Fibroblast of lung (primary cell): ENCODE results near the gene SNRNP40. TPM values are rescaled to one million over a fixed set of nuclear protein-coding genes. Genes with fewer than 3 reads are reported as not detected.

Experiments used
- DNase-seq, 2 donors: peaks; one replicate each; pipeline versions ENCODE4 v3.0.0 to v3.0.0-alpha.2; 2010; ENCODE audit warnings: low read depth in 2 of 2
- H2AFZ ChIP-seq: 2 replicates; pipeline ENCODE4 v1.5.1; 2012; ENCODE audit warnings: low read length, control low read depth, inconsistent platforms
- H3K27ac ChIP-seq: 2 replicates; pipeline ENCODE4 v1.5.1; 2011; ENCODE audit warnings: low read length, control low read depth; ENCODE audit not compliant: insufficient read depth
- H3K27me3 ChIP-seq: 2 replicates; pipeline ENCODE4 v1.5.1; 2011; ENCODE audit warnings: mild to moderate bottlenecking, low read length; ENCODE audit not compliant: control insufficient read depth, insufficient read depth
- H3K36me3 ChIP-seq: 2 replicates; pipeline ENCODE4 v1.5.1; 2011; ENCODE audit warnings: low read length; ENCODE audit not compliant: control insufficient read depth, insufficient read depth
- H3K4me1 ChIP-seq: 2 replicates; pipeline ENCODE4 v1.5.1; 2011; ENCODE audit warnings: low read length; ENCODE audit not compliant: control insufficient read depth, insufficient read depth; ENCODE audit errors: extremely low read depth
- H3K4me2 ChIP-seq: 2 replicates; pipeline ENCODE4 v1.5.1; 2011; ENCODE audit warnings: low read length, control low read depth; ENCODE audit not compliant: insufficient read depth; ENCODE audit errors: extremely low read depth
- H3K4me3 ChIP-seq, 4 experiments: fragments of 200-600 bp in 1 of 4; sonication (generic) in 1 of 4; replicated peaks in 1 of 4; 2 replicates each; pipeline ENCODE4 v1.5.1; 2011 to 2016; ENCODE audit warnings: low read length in 4 of 4, low read depth in 3 of 4, mild to moderate bottlenecking in 3 of 4, control low read depth in 2 of 4, inconsistent platforms in 1 of 4, mixed read lengths in 1 of 4; ENCODE audit not compliant: insufficient read depth in 1 of 4; ENCODE audit errors: control extremely low read depth in 1 of 4
- H3K79me2 ChIP-seq: 2 replicates; pipeline ENCODE4 v1.5.1; 2012; ENCODE audit warnings: mild to moderate bottlenecking, low read length, inconsistent platforms; ENCODE audit not compliant: control insufficient read depth, insufficient read depth
- H3K9ac ChIP-seq: 2 replicates; pipeline ENCODE4 v1.5.1; 2011; ENCODE audit warnings: mild to moderate bottlenecking, low read length, control low read depth; ENCODE audit not compliant: insufficient read depth
- H3K9me3 ChIP-seq: 2 replicates; pipeline ENCODE4 v1.5.1; 2012; ENCODE audit warnings: low read depth, low read length; ENCODE audit not compliant: control insufficient read depth, insufficient read depth
- H4K20me1 ChIP-seq: 2 replicates; pipeline ENCODE4 v1.5.1; 2011; ENCODE audit warnings: low read length; ENCODE audit not compliant: control insufficient read depth, insufficient read depth; ENCODE audit errors: extremely low read depth
- CTCF ChIP-seq, 2 donors: IDR thresholded peaks in 1 of 2; conservative IDR thresholded peaks in 1 of 2; 1 replicate in 1 of 2; 2 replicates in 1 of 2; pipeline ENCODE4 v1.5.1; 2011 to 2012; ENCODE audit warnings: low read length in 2 of 2, control low read depth in 1 of 2, inconsistent platforms in 1 of 2, low read depth in 1 of 2, mild to moderate bottlenecking in 1 of 2
- EZH2 ChIP-seq: IDR thresholded peaks from 2 replicates; pipeline ENCODE4 v1.5.1; 2012; ENCODE audit warnings: low read length, control low read depth, mild to moderate bottlenecking; ENCODE audit errors: missing control alignments
- polyA minus RNA-seq: library from RNA; depleted of rRNA, polyadenylated mRNA; stranded (reverse); fragments of >200 nt; gene quantifications from 2 replicates; pipeline ENCODE4 v1.2.3, GENCODE V29; 2011; ENCODE audit warnings: low replicate concordance
- polyA plus RNA-seq, 2 donors: library from polyadenylated mRNA; depleted of rRNA in 1 of 2; stranded (reverse) in 1 of 2; unstranded in 1 of 2; fragments of >200 nt; gene quantifications; 2 replicates each; pipeline ENCODE4 v1.2.1, GENCODE V29; 2011 to 2012; ENCODE audit warnings: missing spikeins in 1 of 2
- total RNA-seq: library from RNA; depleted of rRNA; stranded (reverse); fragments of >200 nt; gene quantifications from 2 replicates; pipeline ENCODE4 v1.2.1, GENCODE V29; 2014

The SNRNP40 gene
- total RNA-seq: 96.6 and 102 TPM in 2 replicates
- polyA plus RNA-seq: 53.5 and 73.9 TPM in 2 replicates
- 36.3 and 55.9 TPM in 2 replicates for polyA plus RNA-seq (2012)
- polyA minus RNA-seq: 23.0 and 55.7 TPM in 2 replicates

- peak; percentile 99 for DNase-seq
- H3K9me3 ChIP-seq: no peaks in the 10 kb centered on the region
These were observed at the start of gene SNRNP40, which contains the start of gene ZCCHC17 for GRCh38 chr1:31296486-31297276. Gene SNRNP40, minus strand, starts transcription at chr1:31296788. Its CDS starts 37 bp downstream, at chr1:31296751. Gene ZCCHC17, plus strand, starts transcription at chr1:31297032. Its CDS starts 13,067 bp downstream, at chr1:31310099.

GRCh38 chr1:31345635-31346034 lies 49.0 kb upstream of the SNRNP40 start:
- H3K4me2 ChIP-seq: no peak overlapping the region
- H4K20me1 ChIP-seq: no peaks in the 10 kb centered on the region
- no peak overlapping the region for H3K27ac ChIP-seq
- H3K9me3 ChIP-seq: no peaks in the 10 kb centered on the region
- no peaks in the 10 kb centered on the region for H3K79me2 ChIP-seq
- TF ChIP-seq EZH2 (no peak), CTCF (conservative IDR thresholded peaks at IDR 0.05 in 1 of 2, IDR thresholded peaks at IDR 0.05 in 1 of 2; ENCODE audit: low read depth in 1 of 2, low read length in 2 of 2) (no peak)
- no peak overlapping the region for H2AFZ ChIP-seq
- H3K36me3 ChIP-seq: peaks cover 3% of the 10 kb centered on the region
- no peak overlapping the region for H3K4me3 ChIP-seq
- no peak for DNase-seq
- no peak overlapping the region for H3K9ac ChIP-seq
- H3K27me3 ChIP-seq: no peaks in the 10 kb centered on the region
- H3K4me1 ChIP-seq: no peaks in the 10 kb centered on the region

More at GRCh38 chr1:31296486-31297276, at the start of gene SNRNP40, which contains the start of gene ZCCHC17:
- peak within 1 kb of the TSS; percentile 96 for H3K4me2 ChIP-seq
- H3K79me2 ChIP-seq: peaks cover 61% of the 10 kb centered on the region
- peak within 1 kb of the TSS; percentile 91 for H3K27ac ChIP-seq
- peak within 1 kb of the TSS; percentile 54 to 100 (median 92) for H3K4me3 ChIP-seq
- H3K27me3 ChIP-seq: no peaks in the 10 kb centered on the region
- peak within 1 kb of the TSS; percentile 90 for H3K9ac ChIP-seq
- H2AFZ ChIP-seq: peak within 1 kb of the TSS; percentile 88
- peaks cover 5% of the 10 kb centered on the region for H3K4me1 ChIP-seq
- H4K20me1 ChIP-seq: no peaks in the 10 kb centered on the region
- peaks cover 4% of the 10 kb centered on the region for H3K36me3 ChIP-seq
- TF ChIP-seq EZH2 (no peak), CTCF (conservative IDR thresholded peaks at IDR 0.05 in 1 of 2, IDR thresholded peaks at IDR 0.05 in 1 of 2; ENCODE audit: low read depth in 1 of 2, low read length in 2 of 2) (peak; percentile 12 to 19)

- H3K9me3 ChIP-seq: no peaks in the 10 kb centered on the region
- no peak for DNase-seq
- no peak overlapping the region for H3K4me2 ChIP-seq
- peaks cover 2% of the 10 kb centered on the region for H3K36me3 ChIP-seq
- H3K4me1 ChIP-seq: no peaks in the 10 kb centered on the region
- no peak overlapping the region for H3K9ac ChIP-seq
- no peak overlapping the region for H3K27ac ChIP-seq
- TF ChIP-seq EZH2 (no peak), CTCF (conservative IDR thresholded peaks at IDR 0.05 in 1 of 2, IDR thresholded peaks at IDR 0.05 in 1 of 2; ENCODE audit: low read depth in 1 of 2, low read length in 2 of 2) (no peak)
- no peak overlapping the region for H3K4me3 ChIP-seq
- no peak overlapping the region for H2AFZ ChIP-seq
- no peaks in the 10 kb centered on the region for H3K27me3 ChIP-seq
- H4K20me1 ChIP-seq: no peaks in the 10 kb centered on the region
- H3K79me2 ChIP-seq: no peaks in the 10 kb centered on the region
These were observed 47.9 kb upstream of the SNRNP40 start for GRCh38 chr1:31344503-31344902.
